ENCODE measurements around the gene GPR63. TPM values are rescaled to one million over a fixed set of nuclear protein-coding genes. Genes with fewer than 3 reads are reported as not detected.

Gene GPR63
- total RNA-seq, 4 donors from 2014 or later = 0.38 to 4.1 (median 0.80) TPM

DNA sequence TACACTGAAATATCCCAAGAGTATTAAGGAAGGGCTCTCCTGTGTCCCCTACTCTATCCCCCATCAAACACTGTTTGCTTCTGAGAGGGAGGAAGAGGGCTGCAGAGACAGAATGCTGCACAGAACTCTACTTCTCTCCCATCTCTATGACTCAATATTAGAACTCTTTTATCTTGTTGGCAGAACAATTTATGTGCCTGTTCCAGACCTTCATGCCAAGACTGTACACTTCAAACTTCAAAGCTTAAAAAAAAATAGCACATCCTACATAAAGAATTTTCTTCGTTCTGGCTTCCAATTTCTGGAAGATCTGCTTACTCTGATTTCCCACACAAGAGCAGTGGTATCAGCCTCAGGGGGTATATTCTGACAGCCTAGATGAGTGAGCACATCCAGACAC is 19.6 kb upstream of the GPR63 start:
- no peaks in the 10 kb centered on the region for H3K27me3 ChIP-seq
- H3K4me3 ChIP-seq = no peak overlapping the region
- no peaks in the 10 kb centered on the region for H3K4me1 ChIP-seq
- TF ChIP-seq POLR2A (IDR thresholded peaks at IDR 0.05) = no peak
- TF ChIP-seq, protein P1, sequence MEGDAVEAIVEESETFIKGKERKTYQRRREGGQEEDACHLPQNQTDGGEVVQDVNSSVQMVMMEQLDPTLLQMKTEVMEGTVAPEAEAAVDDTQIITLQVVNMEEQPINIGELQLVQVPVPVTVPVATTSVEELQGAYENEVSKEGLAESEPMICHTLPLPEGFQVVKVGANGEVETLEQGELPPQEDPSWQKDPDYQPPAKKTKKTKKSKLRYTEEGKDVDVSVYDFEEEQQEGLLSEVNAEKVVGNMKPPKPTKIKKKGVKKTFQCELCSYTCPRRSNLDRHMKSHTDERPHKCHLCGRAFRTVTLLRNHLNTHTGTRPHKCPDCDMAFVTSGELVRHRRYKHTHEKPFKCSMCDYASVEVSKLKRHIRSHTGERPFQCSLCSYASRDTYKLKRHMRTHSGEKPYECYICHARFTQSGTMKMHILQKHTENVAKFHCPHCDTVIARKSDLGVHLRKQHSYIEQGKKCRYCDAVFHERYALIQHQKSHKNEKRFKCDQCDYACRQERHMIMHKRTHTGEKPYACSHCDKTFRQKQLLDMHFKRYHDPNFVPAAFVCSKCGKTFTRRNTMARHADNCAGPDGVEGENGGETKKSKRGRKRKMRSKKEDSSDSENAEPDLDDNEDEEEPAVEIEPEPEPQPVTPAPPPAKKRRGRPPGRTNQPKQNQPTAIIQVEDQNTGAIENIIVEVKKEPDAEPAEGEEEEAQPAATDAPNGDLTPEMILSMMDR (IDR thresholded peaks at IDR 0.05) = no peak
- DNase-seq = no peak
- no peak overlapping the region for H3K27ac ChIP-seq
- H3K36me3 ChIP-seq = no peaks in the 10 kb centered on the region
- H3K9me3 ChIP-seq = no peaks in the 10 kb centered on the region

DNA sequence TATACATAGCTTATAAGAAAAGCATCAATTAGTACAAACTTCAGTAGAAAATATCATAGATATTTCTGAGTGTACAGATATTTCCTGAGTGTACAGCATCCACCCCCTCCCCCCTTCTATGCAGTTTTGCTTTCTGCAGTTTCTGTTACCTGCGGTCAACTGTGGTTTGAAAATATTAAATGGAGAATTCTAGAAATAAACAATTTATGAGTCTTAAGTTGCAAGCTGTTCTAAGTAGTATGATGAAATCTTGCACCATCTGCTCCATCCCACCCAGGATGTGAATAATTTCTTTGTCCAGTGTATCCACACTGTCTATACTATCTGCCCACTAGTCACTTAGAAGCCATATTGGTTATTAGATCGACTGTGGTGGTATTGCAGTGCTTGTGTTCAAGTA is 15.8 kb upstream of the GPR63 start:
- TF ChIP-seq POLR2A (IDR thresholded peaks at IDR 0.05) = no peak
- TF ChIP-seq, protein P1 (IDR thresholded peaks at IDR 0.05) = no peak
- no peaks in the 10 kb centered on the region for H3K27me3 ChIP-seq
- no peak overlapping the region for H3K4me3 ChIP-seq
- H3K27ac ChIP-seq = no peak overlapping the region
- no peaks in the 10 kb centered on the region for H3K9me3 ChIP-seq
- DNase-seq = no peak
- H3K4me1 ChIP-seq = no peaks in the 10 kb centered on the region
- H3K36me3 ChIP-seq = no peaks in the 10 kb centered on the region

DNA sequence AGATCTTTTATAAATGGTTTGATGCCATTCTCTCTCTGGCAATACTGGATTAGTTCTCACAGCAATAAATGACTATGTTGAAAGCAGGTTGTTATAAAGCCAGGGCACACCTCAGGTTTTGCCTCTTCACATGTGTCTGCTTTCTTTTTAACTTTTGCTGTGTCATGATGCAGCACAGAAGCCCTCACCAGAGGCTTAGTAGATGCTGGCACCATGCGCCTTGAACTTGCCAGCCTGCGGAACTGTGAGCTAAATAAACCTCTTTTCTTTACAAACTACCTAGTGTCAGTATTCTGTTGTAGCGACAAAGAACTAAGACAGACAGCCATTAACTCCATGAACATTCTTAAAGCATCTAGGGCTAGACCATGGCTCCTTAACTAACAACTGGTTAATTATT is 15.3 kb upstream of the GPR63 start:
- TF ChIP-seq, protein P1 (IDR thresholded peaks at IDR 0.05) = no peak
- TF ChIP-seq POLR2A (IDR thresholded peaks at IDR 0.05) = no peak
- H3K36me3 ChIP-seq = no peaks in the 10 kb centered on the region
- no peaks in the 10 kb centered on the region for H3K27me3 ChIP-seq
- no peaks in the 10 kb centered on the region for H3K9me3 ChIP-seq
- no peak overlapping the region for H3K27ac ChIP-seq
- DNase-seq = no peak
- no peaks in the 10 kb centered on the region for H3K4me1 ChIP-seq
- H3K4me3 ChIP-seq = no peak overlapping the region

DNA sequence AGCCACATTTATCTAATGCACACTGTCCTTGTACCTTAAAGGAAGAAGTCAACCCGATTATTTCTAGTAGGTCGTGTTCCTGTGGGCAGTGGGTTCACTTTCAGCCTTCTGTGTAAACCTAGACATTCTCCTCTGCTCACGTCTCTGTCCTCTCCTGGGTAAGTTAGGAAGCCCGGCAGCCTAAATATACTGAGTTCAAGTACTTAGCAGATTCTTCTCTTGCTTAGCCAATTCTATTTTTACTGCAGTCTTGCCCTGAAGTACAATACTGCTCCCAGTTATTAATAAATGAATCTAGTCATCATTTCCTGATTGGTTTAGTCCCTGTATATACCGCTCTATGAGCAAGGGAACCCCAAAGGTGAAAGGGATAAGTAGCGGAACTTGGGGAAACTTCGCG is 14.6 kb upstream of the GPR63 start:
- no peak for DNase-seq
- no peak for TF ChIP-seq POLR2A (IDR thresholded peaks at IDR 0.05)
- TF ChIP-seq, protein P1 (IDR thresholded peaks at IDR 0.05) = no peak
- H3K27ac ChIP-seq = no peak overlapping the region
- no peaks in the 10 kb centered on the region for H3K4me1 ChIP-seq
- no peak overlapping the region for H3K4me3 ChIP-seq
- no peaks in the 10 kb centered on the region for H3K9me3 ChIP-seq
- no peaks in the 10 kb centered on the region for H3K27me3 ChIP-seq
- no peaks in the 10 kb centered on the region for H3K36me3 ChIP-seq

DNA sequence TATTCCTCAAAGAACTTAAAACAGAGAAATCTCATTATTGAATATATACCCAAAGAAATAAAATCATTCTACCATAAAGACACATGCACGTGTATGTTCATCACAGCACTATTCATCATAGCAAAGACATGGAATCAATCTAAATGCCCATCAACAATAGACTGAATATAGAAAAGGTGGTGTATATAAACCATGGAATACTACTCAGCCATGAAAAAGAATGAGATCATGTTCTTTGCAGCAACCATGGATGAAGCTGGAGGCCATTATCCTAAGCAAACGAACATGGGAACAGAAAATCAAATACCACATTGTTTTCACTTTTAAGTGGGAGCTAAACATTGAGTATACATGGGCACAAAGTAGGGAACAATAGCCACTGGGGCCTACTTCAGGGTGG is 12.3 kb upstream of the GPR63 start:
- no peak overlapping the region for H3K27ac ChIP-seq
- H3K9me3 ChIP-seq = no peaks in the 10 kb centered on the region
- TF ChIP-seq POLR2A (IDR thresholded peaks at IDR 0.05) = no peak
- TF ChIP-seq, protein P1 (IDR thresholded peaks at IDR 0.05) = no peak
- H3K4me1 ChIP-seq = no peaks in the 10 kb centered on the region
- DNase-seq = no peak
- H3K27me3 ChIP-seq = no peaks in the 10 kb centered on the region
- H3K36me3 ChIP-seq = no peaks in the 10 kb centered on the region
- H3K4me3 ChIP-seq = no peak overlapping the region

DNA sequence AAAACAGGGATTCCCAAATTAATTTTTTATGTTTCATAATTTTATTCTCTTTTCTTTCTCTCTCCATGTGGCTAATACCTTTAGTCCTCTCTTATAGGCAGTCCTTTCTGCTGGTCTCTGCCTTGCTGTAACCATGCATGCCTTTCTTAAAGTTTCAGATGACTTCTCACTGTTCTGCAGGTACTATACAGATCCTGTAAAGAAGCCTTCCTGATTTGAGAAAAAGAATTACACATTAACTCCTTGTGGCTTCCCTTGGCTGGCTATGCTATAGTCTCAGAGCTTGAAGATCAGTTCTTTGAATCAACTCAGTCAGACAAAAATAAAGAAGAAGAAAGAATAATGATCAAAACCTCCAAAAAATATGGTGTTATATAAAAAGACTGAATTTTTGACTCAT is 7.3 kb upstream of the GPR63 start:
- DNase-seq = no peak
- TF ChIP-seq POLR2A (IDR thresholded peaks at IDR 0.05) = no peak
- TF ChIP-seq, protein P1 (IDR thresholded peaks at IDR 0.05) = no peak

More for the DNA sequence above, 7.3 kb upstream of the GPR63 start:
- no peaks in the 10 kb centered on the region for H3K9me3 ChIP-seq
- no peaks in the 10 kb centered on the region for H3K27me3 ChIP-seq
- H3K36me3 ChIP-seq = no peaks in the 10 kb centered on the region
- H3K27ac ChIP-seq = no peak overlapping the region
- no peak overlapping the region for H3K4me3 ChIP-seq
- no peaks in the 10 kb centered on the region for H3K4me1 ChIP-seq
